GM06990 (cell line): ENCODE data around the gene GNG12.

Source experiments
- DNase-seq: peaks from one replicate; pipeline ENCODE4 v3.0.0-alpha.2; 2011; ENCODE audit not compliant: insufficient read length; ENCODE audit errors: extremely low read depth
- H3K27me3 ChIP-seq: replicated peaks from 2 replicates; pipeline ENCODE4 v1.6.0; 2011; ENCODE audit warnings: low read length; ENCODE audit not compliant: control insufficient read depth, insufficient read depth
- H3K36me3 ChIP-seq: 2 replicates; pipeline ENCODE4 v1.5.1; 2011; ENCODE audit warnings: low read length; ENCODE audit not compliant: control insufficient read depth, insufficient read depth
- H3K4me3 ChIP-seq: replicated peaks from 2 replicates; pipeline ENCODE4 v1.5.1; 2011; ENCODE audit warnings: low read depth, mild to moderate bottlenecking, control low read depth, low read length
- CTCF ChIP-seq: IDR thresholded peaks from 2 replicates; pipeline ENCODE4 v1.5.1; 2011; ENCODE audit warnings: low read length, control low read depth, mild to moderate bottlenecking, inconsistent platforms; ENCODE audit not compliant: insufficient read depth, poor library complexity, severe bottlenecking

The GNG12 gene

GRCh38 chr1:67818725-67819301, 14.5 kb downstream of the GNG12 start:
- H3K36me3 ChIP-seq, result no peaks in the 10 kb centered on the region
- DNase-seq, result no peak
- no peak for TF ChIP-seq CTCF
- H3K4me3 ChIP-seq, result no peak overlapping the region
- no peaks in the 10 kb centered on the region for H3K27me3 ChIP-seq

GRCh38 chr1:67818162-67818561, 15.1 kb downstream of the GNG12 start:
- no peak for TF ChIP-seq CTCF
- no peak for DNase-seq
- Histone ChIP-seq H3K36me3 (no peaks in the 10 kb centered on the region), H3K27me3 (no peaks in the 10 kb centered on the region), H3K4me3 (no peak overlapping the region)

GRCh38 chr1:67817319-67817718, 15.9 kb downstream of the GNG12 start:
- no peaks in the 10 kb centered on the region for H3K36me3 ChIP-seq
- no peak for TF ChIP-seq CTCF
- no peaks in the 10 kb centered on the region for H3K27me3 ChIP-seq
- no peak for DNase-seq
- no peak overlapping the region for H3K4me3 ChIP-seq

- no peak for DNase-seq
- H3K4me3 ChIP-seq, result no peak overlapping the region
- no peaks in the 10 kb centered on the region for H3K27me3 ChIP-seq
- H3K36me3 ChIP-seq, result no peaks in the 10 kb centered on the region
- no peak for TF ChIP-seq CTCF
Measured at GRCh38 chr1:67816506-67816905, 16.8 kb downstream of the GNG12 start.

- no peak for DNase-seq
- H3K27me3 ChIP-seq, result no peaks in the 10 kb centered on the region
- H3K4me3 ChIP-seq, result no peak overlapping the region
- no peaks in the 10 kb centered on the region for H3K36me3 ChIP-seq
- TF ChIP-seq CTCF, result no peak
Measured at GRCh38 chr1:67816095-67816475, 17.2 kb downstream of the GNG12 start.

- Histone ChIP-seq H3K36me3 (no peaks in the 10 kb centered on the region), H3K4me3 (no peak overlapping the region), H3K27me3 (no peaks in the 10 kb centered on the region)
- no peak for TF ChIP-seq CTCF
- no peak for DNase-seq
Measured at GRCh38 chr1:67815303-67816094, 17.8 kb downstream of the GNG12 start.
